ENCODE measurements around the gene ADCY4.

DNA sequence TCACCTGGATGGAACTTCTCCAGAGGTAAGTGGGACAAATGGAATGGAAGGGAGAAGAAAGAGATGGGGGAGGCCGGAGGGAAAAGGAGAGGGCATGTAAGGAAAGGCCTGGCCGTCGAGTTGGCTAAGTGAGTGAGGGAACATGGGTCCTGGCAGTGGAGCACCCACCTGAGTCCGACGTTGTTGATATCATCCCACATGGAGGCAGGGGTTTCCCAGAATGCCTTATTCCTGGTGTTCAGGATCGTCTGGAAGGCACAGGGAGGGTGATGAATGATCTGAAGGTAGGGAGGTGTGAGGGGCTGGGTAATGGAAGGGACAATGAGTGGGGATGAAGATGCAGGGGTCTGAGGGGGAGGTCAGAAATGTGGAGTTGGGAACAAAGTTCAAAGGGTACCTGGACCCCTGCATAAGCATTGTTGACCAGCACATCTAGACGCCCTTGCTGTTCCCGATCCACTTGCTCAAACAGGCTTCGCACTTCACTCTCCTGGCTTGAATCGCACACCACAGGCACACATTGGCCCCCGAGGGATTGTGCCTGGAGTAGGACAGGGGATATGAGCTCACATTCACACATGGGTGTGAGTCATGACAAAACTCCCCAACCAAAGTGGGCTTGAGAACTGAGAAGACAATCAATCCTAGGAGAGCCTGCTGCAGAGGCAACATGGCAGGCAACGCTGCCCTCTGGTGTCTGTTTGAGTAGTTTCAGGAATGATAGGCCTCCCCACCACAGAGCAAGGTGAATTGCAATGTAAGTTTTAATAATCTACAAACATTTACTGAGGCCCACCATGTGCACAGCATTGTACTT is 38.3 kb downstream of the ADCY4 start:
- TF ChIP-seq, protein P1, sequence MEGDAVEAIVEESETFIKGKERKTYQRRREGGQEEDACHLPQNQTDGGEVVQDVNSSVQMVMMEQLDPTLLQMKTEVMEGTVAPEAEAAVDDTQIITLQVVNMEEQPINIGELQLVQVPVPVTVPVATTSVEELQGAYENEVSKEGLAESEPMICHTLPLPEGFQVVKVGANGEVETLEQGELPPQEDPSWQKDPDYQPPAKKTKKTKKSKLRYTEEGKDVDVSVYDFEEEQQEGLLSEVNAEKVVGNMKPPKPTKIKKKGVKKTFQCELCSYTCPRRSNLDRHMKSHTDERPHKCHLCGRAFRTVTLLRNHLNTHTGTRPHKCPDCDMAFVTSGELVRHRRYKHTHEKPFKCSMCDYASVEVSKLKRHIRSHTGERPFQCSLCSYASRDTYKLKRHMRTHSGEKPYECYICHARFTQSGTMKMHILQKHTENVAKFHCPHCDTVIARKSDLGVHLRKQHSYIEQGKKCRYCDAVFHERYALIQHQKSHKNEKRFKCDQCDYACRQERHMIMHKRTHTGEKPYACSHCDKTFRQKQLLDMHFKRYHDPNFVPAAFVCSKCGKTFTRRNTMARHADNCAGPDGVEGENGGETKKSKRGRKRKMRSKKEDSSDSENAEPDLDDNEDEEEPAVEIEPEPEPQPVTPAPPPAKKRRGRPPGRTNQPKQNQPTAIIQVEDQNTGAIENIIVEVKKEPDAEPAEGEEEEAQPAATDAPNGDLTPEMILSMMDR (IDR thresholded peaks at IDR 0.05): no peak
- no peak for TF ChIP-seq POLR2A (IDR thresholded peaks at IDR 0.05)
